ENCODE results near the gene ALCAM.

Gene ALCAM

GRCh38 chr3:105538483-105538882, 171.8 kb downstream of the ALCAM start:
- no peaks in the 10 kb centered on the region for H3F3A ChIP-seq (ENCODE audit: insufficient read depth, low read length)
- H3K36me3 ChIP-seq (replicated peaks; ENCODE audit: insufficient read depth, low read length): no peaks in the 10 kb centered on the region

GRCh38 chr3:105539897-105540296, 173.2 kb downstream of the ALCAM start:
- no peaks in the 10 kb centered on the region for H3K4me1 ChIP-seq (ENCODE audit: low read length)
- H3K79me2 ChIP-seq (ENCODE audit: low read length): no peaks in the 10 kb centered on the region
- H3K27me3 ChIP-seq (replicated peaks; ENCODE audit: insufficient read depth, low read length): no peaks in the 10 kb centered on the region
- no peak for DNase-seq
- no peak overlapping the region for H3K4me2 ChIP-seq (ENCODE audit: low read depth, low read length)
- no peak overlapping the region for H3K4me3 ChIP-seq (ENCODE audit: low read length)
- H3K36me3 ChIP-seq (replicated peaks; ENCODE audit: insufficient read depth, low read length): no peaks in the 10 kb centered on the region
- H3K9ac ChIP-seq (ENCODE audit: low read length): no peak overlapping the region
- no peak overlapping the region for H2AFZ ChIP-seq (ENCODE audit: low read length)
- H3F3A ChIP-seq (ENCODE audit: insufficient read depth, low read length): no peaks in the 10 kb centered on the region
- TF ChIP-seq EZH2phosphoT487 (IDR thresholded peaks at IDR 0.05; ENCODE audit: low read length) (no peak), EZH2 (optimal IDR thresholded peaks at IDR 0.05; ENCODE audit: low read depth, low read length) (no peak), CTCF (IDR thresholded peaks at IDR 0.05; ENCODE audit: low read length) (no peak)
- no peak overlapping the region for H3K27ac ChIP-seq (ENCODE audit: low read length)
- no peaks in the 10 kb centered on the region for H3K9me2 ChIP-seq (replicated peaks; ENCODE audit: insufficient read depth, low read length)
- H3K9me3 ChIP-seq (replicated peaks; ENCODE audit: insufficient read depth, low read length): no peaks in the 10 kb centered on the region
- H4K20me1 ChIP-seq (ENCODE audit: insufficient read depth, low read length): no peaks in the 10 kb centered on the region

More at GRCh38 chr3:105538483-105538882, 171.8 kb downstream of the ALCAM start:
- Histone ChIP-seq H3K4me1 (ENCODE audit: low read length) (no peaks in the 10 kb centered on the region), H4K20me1 (ENCODE audit: insufficient read depth, low read length) (no peaks in the 10 kb centered on the region), H3K27ac (ENCODE audit: low read length) (no peak overlapping the region), H3K4me2 (ENCODE audit: low read depth, low read length) (no peak overlapping the region), H3K9me3 (replicated peaks; ENCODE audit: insufficient read depth, low read length) (no peaks in the 10 kb centered on the region), H3K27me3 (replicated peaks; ENCODE audit: insufficient read depth, low read length) (no peaks in the 10 kb centered on the region), H3K9ac (ENCODE audit: low read length) (no peak overlapping the region), H2AFZ (ENCODE audit: low read length) (no peak overlapping the region), H3K9me2 (replicated peaks; ENCODE audit: insufficient read depth, low read length) (no peaks in the 10 kb centered on the region), H3K4me3 (ENCODE audit: low read length) (no peak overlapping the region), H3K79me2 (ENCODE audit: low read length) (no peaks in the 10 kb centered on the region)
- TF ChIP-seq EZH2phosphoT487 (IDR thresholded peaks at IDR 0.05; ENCODE audit: low read length): no peak
- no peak for TF ChIP-seq EZH2 (optimal IDR thresholded peaks at IDR 0.05; ENCODE audit: low read depth, low read length)
- no peak for TF ChIP-seq CTCF (IDR thresholded peaks at IDR 0.05; ENCODE audit: low read length)
- DNase-seq: no peak

- TF ChIP-seq EZH2phosphoT487 (IDR thresholded peaks at IDR 0.05; ENCODE audit: low read length) (no peak), CTCF (IDR thresholded peaks at IDR 0.05; ENCODE audit: low read length) (no peak), EZH2 (optimal IDR thresholded peaks at IDR 0.05; ENCODE audit: low read depth, low read length) (no peak)
- Histone ChIP-seq H3K9me3 (replicated peaks; ENCODE audit: insufficient read depth, low read length) (no peaks in the 10 kb centered on the region), H3K27ac (ENCODE audit: low read length) (no peak overlapping the region), H3K9me2 (replicated peaks; ENCODE audit: insufficient read depth, low read length) (no peaks in the 10 kb centered on the region), H2AFZ (ENCODE audit: low read length) (no peak overlapping the region), H3K9ac (ENCODE audit: low read length) (no peak overlapping the region), H3K4me3 (ENCODE audit: low read length) (no peak overlapping the region), H3F3A (ENCODE audit: insufficient read depth, low read length) (no peaks in the 10 kb centered on the region), H3K79me2 (ENCODE audit: low read length) (no peaks in the 10 kb centered on the region), H3K36me3 (replicated peaks; ENCODE audit: insufficient read depth, low read length) (no peaks in the 10 kb centered on the region), H4K20me1 (ENCODE audit: insufficient read depth, low read length) (no peaks in the 10 kb centered on the region), H3K4me1 (ENCODE audit: low read length) (no peaks in the 10 kb centered on the region), H3K27me3 (replicated peaks; ENCODE audit: insufficient read depth, low read length) (no peaks in the 10 kb centered on the region), H3K4me2 (ENCODE audit: low read depth, low read length) (no peak overlapping the region)
- DNase-seq: no peak
These were observed 175.7 kb downstream of the ALCAM start for GRCh38 chr3:105542282-105543019.
